H1 (cell line): ENCODE results near the gene TAF4.

ENCODE experiments used
- BRCA1 ChIP-seq: IDR thresholded peaks from 2 replicates; pipeline ENCODE4 v1.6.1; 2012; ENCODE audit warnings: low read depth, low read length, improper control_type of control experiment
- CBX8 ChIP-seq: fragments of 300-800, 300-1000 bp; sonication (generic); IDR thresholded peaks from 2 replicates; pipeline ENCODE4 v1.7.1; 2016; ENCODE audit warnings: low read depth, low read length, borderline replicate concordance
- CTBP2 ChIP-seq: IDR thresholded peaks from 2 replicates; pipeline ENCODE4 v1.7.0; 2011; ENCODE audit warnings: borderline replicate concordance, mild to moderate bottlenecking, moderate library complexity, mixed read lengths, low read length; ENCODE audit not compliant: insufficient read depth, insufficient read length
- CTCF ChIP-seq, 3 experiments: IDR thresholded peaks; 1 replicate in 2 of 3; 2 replicates in 1 of 3; pipeline versions ENCODE4 v1.5.1 to v1.6.1; 2011; ENCODE audit warnings: low read length in 3 of 3, mild to moderate bottlenecking in 3 of 3, inconsistent platforms in 2 of 3, low read depth in 1 of 3, moderate library complexity in 1 of 3; ENCODE audit not compliant: insufficient read depth in 1 of 3; ENCODE audit errors: control extremely low read depth in 1 of 3
- EZH2 ChIP-seq: fragments of 200-600 bp; sonication (generic); IDR thresholded peaks from 2 replicates; pipeline ENCODE4 v1.7.1; 2012; ENCODE audit warnings: low read depth, mild to moderate bottlenecking, moderate library complexity, low read length, inconsistent platforms; ENCODE audit not compliant: severe bottlenecking
- HDAC2 ChIP-seq, 2 experiments: fragments of 300-600 bp in 1 of 2; sonication (generic) in 1 of 2; IDR thresholded peaks; 2 replicates each; pipeline ENCODE4 v1.6.1; 2011 to 2012; ENCODE audit warnings: low read depth in 2 of 2, low read length in 2 of 2, mild to moderate bottlenecking in 2 of 2, moderate library complexity in 2 of 2, borderline replicate concordance in 1 of 2, inconsistent platforms in 1 of 2
- MAFK ChIP-seq: IDR thresholded peaks from 2 replicates; pipeline ENCODE4 v1.6.1; 2012; ENCODE audit warnings: low read depth, mild to moderate bottlenecking, improper control_type of control experiment, low read length
- POLR2A ChIP-seq, 2 experiments: IDR thresholded peaks; 1 replicate in 1 of 2; 2 replicates in 1 of 2; pipeline ENCODE4 v1.6.1; 2011; ENCODE audit warnings: low read depth in 2 of 2, low read length in 2 of 2, mild to moderate bottlenecking in 2 of 2; ENCODE audit errors: control extremely low read depth in 1 of 2
- RAD21 ChIP-seq, 2 experiments: IDR thresholded peaks in 1 of 2; conservative IDR thresholded peaks in 1 of 2; 2 replicates each; pipeline ENCODE4 v1.6.1; 2011; ENCODE audit warnings: low read depth in 2 of 2, low read length in 2 of 2, improper control_type of control experiment in 1 of 2, inconsistent platforms in 1 of 2, mild to moderate bottlenecking in 1 of 2, moderate library complexity in 1 of 2
- RBBP5 ChIP-seq: IDR thresholded peaks from 2 replicates; pipeline ENCODE4 v1.7.1; 2012; ENCODE audit warnings: low read depth, mild to moderate bottlenecking, inconsistent platforms, low read length, moderate library complexity, borderline replicate concordance
- SIRT6 ChIP-seq: IDR thresholded peaks from one replicate; pipeline ENCODE4 v1.7.1; 2012; ENCODE audit warnings: low read length, inconsistent platforms
- SP2 ChIP-seq: IDR thresholded peaks from 2 replicates; pipeline ENCODE4 v1.6.1; 2012; ENCODE audit warnings: mild to moderate bottlenecking, low read length, inconsistent platforms
- YY1 ChIP-seq: IDR thresholded peaks from 2 replicates; pipeline ENCODE4 v1.6.1; 2011; ENCODE audit warnings: low read depth, mild to moderate bottlenecking, low read length
- TF ChIP-seq, protein P1 (sequence below): IDR thresholded peaks from 2 replicates; pipeline ENCODE4 v1.6.1; 2011; ENCODE audit warnings: low read length, improper control_type of control experiment

DNA sequence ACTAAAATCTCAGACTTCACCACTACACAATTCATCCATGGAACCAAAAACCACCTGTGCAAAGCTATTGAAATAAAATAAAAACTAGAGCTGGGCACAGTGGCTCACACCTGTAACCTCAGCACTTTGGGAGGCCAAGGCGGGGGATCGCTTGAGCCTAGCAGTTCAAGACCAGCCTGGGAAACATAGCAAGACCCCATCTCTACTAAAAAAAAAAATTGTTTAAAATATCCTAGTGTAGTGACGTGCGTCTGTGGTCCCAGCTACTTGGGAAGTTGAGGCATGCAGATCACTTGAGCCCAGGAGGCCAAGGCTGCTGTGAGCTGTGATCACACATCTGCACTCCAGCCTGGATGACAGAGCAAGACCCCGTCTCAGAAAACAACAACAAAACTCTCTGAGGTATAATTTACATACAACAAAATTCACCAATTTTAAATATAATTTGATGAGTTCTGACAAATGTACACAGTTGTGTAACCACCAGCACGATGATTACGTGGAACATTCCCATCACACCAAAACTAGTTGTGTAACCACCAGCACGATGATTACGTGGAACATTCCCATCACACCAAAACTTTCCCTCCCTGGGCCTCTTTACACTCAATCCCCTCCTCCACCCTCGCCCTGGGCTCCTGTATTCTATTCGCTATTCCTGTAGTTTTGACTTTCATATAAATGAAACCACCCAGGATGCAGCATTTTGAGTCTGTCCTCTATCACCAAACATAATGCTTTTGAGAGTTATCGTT lies 107.5 kb downstream of the TAF4 start:
- TF ChIP-seq CTCF (IDR thresholded peaks at IDR 0.05; ENCODE audit: control extremely low read depth in 1 of 3, insufficient read depth in 1 of 3, low read depth in 1 of 3, low read length in 3 of 3) (no peak), POLR2A (IDR thresholded peaks at IDR 0.05; ENCODE audit: control extremely low read depth in 1 of 2, low read depth in 2 of 2, low read length in 2 of 2) (no peak), CBX8 (no peak), YY1 (no peak), MAFK (no peak), SIRT6 (no peak), HDAC2 (IDR thresholded peaks at IDR 0.05; ENCODE audit: borderline replicate concordance in 1 of 2, low read depth in 2 of 2, low read length in 2 of 2) (no peak), CTBP2 (no peak), SP2 (no peak), RBBP5 (no peak), RAD21 (IDR thresholded peaks at IDR 0.05 in 1 of 2, conservative IDR thresholded peaks at IDR 0.05 in 1 of 2; ENCODE audit: low read depth in 2 of 2, low read length in 2 of 2) (no peak), BRCA1 (no peak), EZH2 (no peak)
- TF ChIP-seq, protein P1, sequence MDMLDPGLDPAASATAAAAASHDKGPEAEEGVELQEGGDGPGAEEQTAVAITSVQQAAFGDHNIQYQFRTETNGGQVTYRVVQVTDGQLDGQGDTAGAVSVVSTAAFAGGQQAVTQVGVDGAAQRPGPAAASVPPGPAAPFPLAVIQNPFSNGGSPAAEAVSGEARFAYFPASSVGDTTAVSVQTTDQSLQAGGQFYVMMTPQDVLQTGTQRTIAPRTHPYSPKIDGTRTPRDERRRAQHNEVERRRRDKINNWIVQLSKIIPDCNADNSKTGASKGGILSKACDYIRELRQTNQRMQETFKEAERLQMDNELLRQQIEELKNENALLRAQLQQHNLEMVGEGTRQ: no peak
